ENCODE measurements around the gene ZNF827. TPM values are rescaled to one million over a fixed set of nuclear protein-coding genes. Genes with fewer than 3 reads are reported as not detected.

The ZNF827 gene
- total and polyA plus RNA-seq, 8 donors = 3.8 to 13.8 (median 5.1) TPM

DNA sequence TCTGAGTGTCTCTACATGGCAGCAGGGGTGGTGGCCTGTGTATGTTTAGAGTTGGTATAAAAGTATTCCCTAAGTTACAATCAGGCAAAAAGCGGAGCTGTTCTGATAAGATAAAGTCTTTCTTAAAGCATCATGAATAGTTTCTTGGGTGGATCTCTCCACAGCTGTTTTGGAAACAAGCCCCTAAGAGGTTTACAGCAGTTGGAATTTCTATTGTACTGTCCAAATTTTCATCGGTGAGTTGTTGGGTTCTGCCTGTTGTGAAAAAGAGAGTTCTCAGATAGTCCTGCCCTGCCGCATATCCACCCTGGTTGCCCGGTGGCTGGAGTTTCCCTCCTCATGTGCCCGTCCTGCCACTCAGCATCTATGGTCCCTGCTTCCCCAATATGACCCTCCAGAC, 208.6 kb downstream of the ZNF827 start:
- TF ChIP-seq, protein P1, sequence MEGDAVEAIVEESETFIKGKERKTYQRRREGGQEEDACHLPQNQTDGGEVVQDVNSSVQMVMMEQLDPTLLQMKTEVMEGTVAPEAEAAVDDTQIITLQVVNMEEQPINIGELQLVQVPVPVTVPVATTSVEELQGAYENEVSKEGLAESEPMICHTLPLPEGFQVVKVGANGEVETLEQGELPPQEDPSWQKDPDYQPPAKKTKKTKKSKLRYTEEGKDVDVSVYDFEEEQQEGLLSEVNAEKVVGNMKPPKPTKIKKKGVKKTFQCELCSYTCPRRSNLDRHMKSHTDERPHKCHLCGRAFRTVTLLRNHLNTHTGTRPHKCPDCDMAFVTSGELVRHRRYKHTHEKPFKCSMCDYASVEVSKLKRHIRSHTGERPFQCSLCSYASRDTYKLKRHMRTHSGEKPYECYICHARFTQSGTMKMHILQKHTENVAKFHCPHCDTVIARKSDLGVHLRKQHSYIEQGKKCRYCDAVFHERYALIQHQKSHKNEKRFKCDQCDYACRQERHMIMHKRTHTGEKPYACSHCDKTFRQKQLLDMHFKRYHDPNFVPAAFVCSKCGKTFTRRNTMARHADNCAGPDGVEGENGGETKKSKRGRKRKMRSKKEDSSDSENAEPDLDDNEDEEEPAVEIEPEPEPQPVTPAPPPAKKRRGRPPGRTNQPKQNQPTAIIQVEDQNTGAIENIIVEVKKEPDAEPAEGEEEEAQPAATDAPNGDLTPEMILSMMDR (IDR thresholded peaks at IDR 0.05) = no peak
- 89 to 90% methylated on average over 5 of the region's 5 CpGs for WGBS, 2 donors

DNA sequence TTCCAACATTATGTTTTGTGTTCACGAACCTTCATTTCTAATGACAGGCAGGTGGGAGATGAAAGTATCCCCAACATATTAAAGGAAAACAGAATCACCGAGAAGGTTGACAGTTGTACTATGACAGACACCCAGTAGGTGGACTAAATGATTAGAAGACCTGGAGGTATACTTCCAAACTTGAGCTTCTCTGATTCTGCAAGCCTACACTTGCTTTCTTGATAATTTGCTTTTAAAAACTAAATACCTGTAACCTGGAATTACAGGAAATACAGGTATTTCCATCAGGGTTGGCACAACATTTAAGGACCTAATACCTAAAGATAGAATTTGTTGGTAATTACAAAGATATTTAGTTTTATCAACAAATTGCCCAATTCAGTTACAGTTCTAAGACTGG, 215.3 kb downstream of the ZNF827 start:
- TF ChIP-seq, protein P1 (IDR thresholded peaks at IDR 0.05) = no peak
- H3K36me3 ChIP-seq = no peaks in the 10 kb centered on the region
- H3K27me3 ChIP-seq = no peaks in the 10 kb centered on the region
- DNase-seq = no peak
- intact Hi-C loops (cut with DNase I) = no loop called here
- peaks cover 5 to 10% (median 9%) of the 10 kb centered on the region in 3 donors for H3K4me1 ChIP-seq
- no peaks in the 10 kb centered on the region for H3K9me3 ChIP-seq
- H3K4me3 ChIP-seq = no peak overlapping the region
- H3K27ac ChIP-seq = no peak overlapping the region
- FAIRE-seq = no peak
- peak in 3 of 4 donors; percentile 46 to 68 (median 51) for ATAC-seq
- WGBS, 2 donors = 52 to 70% methylated on average over 2 of the region's 2 CpGs

More for the DNA sequence above, 208.6 kb downstream of the ZNF827 start:
- H3K27ac ChIP-seq = no peak overlapping the region
- ATAC-seq (no peak), FAIRE-seq (no peak), DNase-seq (no peak)
- H3K9me3 ChIP-seq = no peaks in the 10 kb centered on the region
- H3K4me3 ChIP-seq = no peak overlapping the region
- no peaks in the 10 kb centered on the region for H3K27me3 ChIP-seq
- H3K4me1 ChIP-seq = peaks cover 12 to 36% (median 24%) of the 10 kb centered on the region in 3 donors
- H3K36me3 ChIP-seq = no peaks in the 10 kb centered on the region
- intact Hi-C loops (cut with DNase I) = no loop called here

DNA sequence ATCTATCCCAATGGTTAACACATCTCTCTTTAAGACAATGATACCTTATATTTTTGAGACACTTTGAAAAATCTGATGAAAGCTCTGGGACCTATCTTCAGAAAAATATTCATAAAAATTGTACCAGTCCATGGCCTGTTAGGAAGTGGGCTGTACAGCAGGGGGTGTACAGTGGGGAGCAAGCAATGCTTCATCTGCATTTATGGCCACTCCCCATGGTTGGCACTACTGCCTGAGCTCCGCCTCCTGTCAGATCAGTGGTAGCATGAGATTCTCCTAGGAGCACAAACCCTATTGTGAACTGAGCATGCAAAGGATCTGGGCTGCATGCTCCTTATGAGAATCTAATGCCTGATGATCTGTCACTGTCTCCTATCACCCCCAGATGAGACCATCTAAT, 216.1 kb downstream of the ZNF827 start:
- ATAC-seq = peak in 1 of 4 donors; percentile 19
- Histone ChIP-seq H3K27me3 (no peaks in the 10 kb centered on the region), H3K4me3 (no peak overlapping the region), H3K9me3 (no peaks in the 10 kb centered on the region), H3K36me3 (no peaks in the 10 kb centered on the region), H3K27ac (no peak overlapping the region), H3K4me1 (peaks cover 5 to 10% (median 9%) of the 10 kb centered on the region in 3 donors)
- no peak for DNase-seq
- no peak for FAIRE-seq
- TF ChIP-seq, protein P1 (IDR thresholded peaks at IDR 0.05) = no peak
- intact Hi-C loops (cut with DNase I) = no loop called here
- 100% methylated on average over 1 of the region's 1 CpG for WGBS, 2 donors

DNA sequence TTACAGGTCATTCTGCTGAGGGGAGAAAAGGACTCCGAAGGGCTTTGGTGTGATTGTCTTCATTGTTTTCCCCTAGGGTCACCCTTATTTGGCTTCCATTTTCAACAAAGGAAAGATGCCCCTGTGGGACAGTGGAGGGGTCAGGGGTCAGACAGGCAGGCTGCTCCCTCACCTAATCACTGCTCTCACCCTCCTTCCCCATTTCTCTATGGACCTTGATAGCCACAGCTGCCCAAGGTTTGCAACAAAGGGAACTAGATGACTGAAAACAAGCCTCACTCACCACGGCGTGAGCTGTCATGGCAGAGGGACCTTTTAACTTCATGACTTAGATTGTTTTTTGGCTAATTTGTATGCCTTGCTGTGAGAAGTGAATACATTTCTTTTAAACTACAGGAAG, 218.0 kb downstream of the ZNF827 start:
- no peaks in the 10 kb centered on the region for H3K9me3 ChIP-seq
- no peak for DNase-seq
- H3K4me3 ChIP-seq = no peak overlapping the region
- 89 to 97% methylated on average over 3 of the region's 3 CpGs for WGBS, 2 donors
- intact Hi-C loops (cut with DNase I) = no loop called here
- no peak overlapping the region for H3K27ac ChIP-seq
- H3K27me3 ChIP-seq = no peaks in the 10 kb centered on the region
- TF ChIP-seq, protein P1 (IDR thresholded peaks at IDR 0.05) = no peak
- H3K4me1 ChIP-seq = peaks cover 5 to 10% (median 9%) of the 10 kb centered on the region in 3 donors
- ATAC-seq = no peak
- no peaks in the 10 kb centered on the region for H3K36me3 ChIP-seq
- FAIRE-seq = no peak

DNA sequence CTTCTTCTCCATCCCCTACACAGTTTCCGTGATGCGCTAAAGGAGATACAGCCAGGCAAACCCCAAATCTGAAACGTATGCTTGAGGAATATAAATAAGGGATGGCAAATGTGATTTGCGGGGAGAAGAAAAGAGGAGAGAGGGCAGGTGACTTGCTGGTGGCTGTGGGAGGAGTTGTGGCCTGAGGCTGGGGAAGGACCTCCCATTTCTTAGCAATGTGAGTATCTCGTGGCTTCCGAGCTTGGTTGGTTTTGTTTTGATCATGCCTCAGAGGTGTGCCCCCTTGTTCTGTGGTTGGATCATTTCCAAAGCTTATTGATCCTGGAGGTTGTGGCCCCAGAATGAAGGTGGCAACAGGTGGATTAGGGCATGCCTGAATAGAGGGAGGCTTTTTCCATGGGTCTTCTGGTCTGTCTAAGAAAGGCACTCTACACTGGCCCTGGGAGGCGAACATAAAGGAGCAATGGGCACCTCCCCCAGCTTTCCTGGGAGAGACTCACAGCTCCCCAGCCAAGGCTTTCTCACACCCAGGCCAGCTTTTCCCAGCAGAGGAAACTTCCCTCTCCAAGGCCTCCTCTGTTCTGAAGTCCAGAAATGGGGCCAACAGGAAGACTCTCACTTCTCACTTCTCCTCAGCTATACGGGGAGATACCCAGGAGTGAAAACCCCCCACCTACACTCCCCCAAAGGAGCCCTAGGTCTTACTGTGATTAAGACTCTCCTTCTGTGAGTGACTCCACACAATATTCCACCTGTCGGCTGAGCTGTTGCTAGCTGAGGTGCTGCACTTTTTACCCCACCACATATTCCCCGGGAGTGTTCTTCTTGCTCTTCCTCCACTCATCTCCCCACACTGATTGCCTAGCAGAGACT, 218.6 kb downstream of the ZNF827 start:
- 86 to 88% methylated on average over 10 of the region's 10 CpGs for WGBS, 2 donors
- ATAC-seq = peak in 1 of 4 donors; percentile 24
- Histone ChIP-seq H3K36me3 (no peaks in the 10 kb centered on the region), H3K4me1 (peaks cover 5 to 10% (median 9%) of the 10 kb centered on the region in 3 donors), H3K27ac (no peak overlapping the region), H3K9me3 (no peaks in the 10 kb centered on the region), H3K27me3 (no peaks in the 10 kb centered on the region), H3K4me3 (no peak overlapping the region)
- intact Hi-C loops (cut with DNase I) = no loop called here
- no peak for DNase-seq
- no peak for FAIRE-seq
- TF ChIP-seq, protein P1 (IDR thresholded peaks at IDR 0.05) = no peak
